Measurements from ENCODE around the gene MAP3K13.

GRCh38 chr3:185526349-185526951 is 163.5 kb downstream of the MAP3K13 start:
- TF ChIP-seq POLR2A (IDR thresholded peaks at IDR 0.05) (no peak), EP300 (IDR thresholded peaks at IDR 0.05) (no peak), CTCF (IDR thresholded peaks at IDR 0.05) (no peak)

Data from ovary (tissue), 3 donors.